Erythroblast (primary cell): ENCODE results near the gene TMEM106C.

Source experiments
- GATA1 ChIP-seq: IDR thresholded peaks from 2 replicates; pipeline ENCODE4 v1.6.1; 2011; ENCODE audit warnings: low read depth, mild to moderate bottlenecking, control low read depth, low read length, moderate library complexity
- POLR2A ChIP-seq: IDR thresholded peaks from 2 replicates; pipeline ENCODE4 v1.6.1; 2011; ENCODE audit warnings: mild to moderate bottlenecking, low read length

DNA sequence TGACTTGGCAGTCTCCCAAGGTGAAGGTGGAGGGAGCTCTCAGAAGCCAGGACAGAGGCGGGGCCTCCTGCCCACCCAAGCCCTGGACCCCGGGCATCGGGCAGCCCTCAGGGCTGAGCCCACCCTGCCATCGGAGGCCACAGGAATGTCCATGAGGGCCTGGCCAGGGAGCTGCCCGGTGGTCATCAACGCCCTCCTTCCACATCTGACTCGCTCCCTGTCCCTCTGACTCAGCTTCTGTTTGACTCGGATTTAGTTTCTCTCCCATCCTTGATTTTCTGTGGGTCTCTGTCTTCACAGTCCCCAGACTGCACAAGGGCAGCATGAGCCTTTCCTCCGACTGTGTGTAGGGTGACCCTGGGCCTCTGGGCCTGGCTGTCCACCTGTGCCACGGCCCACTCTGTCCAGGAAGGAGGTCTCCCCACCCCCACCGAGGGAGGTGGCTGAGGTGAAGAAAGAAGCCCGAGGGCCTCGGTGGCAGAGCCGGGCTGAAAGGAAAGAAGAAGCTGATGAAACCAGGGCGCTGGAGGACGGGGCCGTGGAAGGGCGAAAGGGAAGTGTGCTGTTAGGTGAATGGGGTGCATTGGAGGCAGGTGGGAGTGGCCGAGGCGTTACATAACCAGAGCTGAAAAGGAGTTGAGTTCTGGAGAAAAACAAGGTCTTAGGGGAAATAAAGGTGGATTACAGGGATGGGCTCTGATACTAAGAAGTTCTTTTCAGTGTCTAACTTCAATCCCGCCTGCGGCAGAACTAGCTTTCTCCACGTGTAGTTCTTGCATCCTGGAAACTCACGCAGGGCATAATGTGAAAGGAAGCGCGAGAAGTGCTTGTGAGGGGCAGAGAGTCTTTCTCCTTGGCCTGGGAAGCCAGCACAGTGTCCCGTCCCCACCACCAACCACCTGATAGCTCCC, 16.7 kb upstream of the TMEM106C start:
- no peak for TF ChIP-seq POLR2A
- TF ChIP-seq GATA1: no peak
